HAP-1 (cell line): ENCODE data around the gene CYTH1.

Source experiments
- DNase-seq, 2 experiments: peaks; one replicate each; pipeline ENCODE4 v3.0.0-alpha.2; 2016 to 2020; ENCODE audit warnings: low spot score in 2 of 2
- H3K27me3 ChIP-seq: fragments of 250-450 bp; sonication (Bioruptor Pico); 2 replicates; pipeline ENCODE4 v1.5.1; 2020; ENCODE audit warnings: low read depth, mild to moderate bottlenecking, moderate library complexity
- H3K36me3 ChIP-seq: fragments of 250-450 bp; sonication (Bioruptor Pico); replicated peaks from 2 replicates; pipeline ENCODE4 v1.5.1; 2020; ENCODE audit warnings: mild to moderate bottlenecking
- H3K4me1 ChIP-seq: fragments of 250-450 bp; sonication (Bioruptor Pico); 2 replicates; pipeline ENCODE4 v1.5.1; 2020; ENCODE audit warnings: mild to moderate bottlenecking
- H3K4me3 ChIP-seq: fragments of 250-450 bp; sonication (Bioruptor Pico); 2 replicates; pipeline ENCODE4 v1.5.1; 2020; ENCODE audit warnings: mild to moderate bottlenecking, moderate library complexity
- H3K9me3 ChIP-seq: fragments of 250-450 bp; sonication (Bioruptor Pico); 2 replicates; pipeline ENCODE4 v1.5.1; 2020; ENCODE audit warnings: mild to moderate bottlenecking, moderate library complexity
- in situ Hi-C: fragments of 300-500 bp; cut with MboI; formaldehyde crosslinking; loops from 3 replicates; pipeline ENCODE4 v1.14.3; 2020; ENCODE audit warnings: low sequenced_read_pairs, inconsistent platforms, mixed read lengths

Gene CYTH1

GRCh38 chr17:78781893-78782304 is at the start of gene CYTH1:
CYTH1 (minus strand) TSS chr17:78782273; CDS start chr17:78782223, 50 bp downstream.
- Histone ChIP-seq H3K4me1 (peaks cover 8% of the 10 kb centered on the region), H3K36me3 (0 out of 2 replicates have a peak, but pooled peaks cover 2% of the 10 kb centered on the region), H3K9me3 (no peaks in the 10 kb centered on the region), H3K4me3 (peak within 1 kb of the TSS; percentile 57), H3K27me3 (no peaks in the 10 kb centered on the region)
- in situ Hi-C loops = no loop called here
- DNase-seq = no peak

GRCh38 chr17:78829477-78829876 is 47.4 kb upstream of the CYTH1 start:
- Histone ChIP-seq H3K4me3 (no peak overlapping the region), H3K9me3 (no peaks in the 10 kb centered on the region), H3K4me1 (no peaks in the 10 kb centered on the region), H3K27me3 (no peaks in the 10 kb centered on the region), H3K36me3 (peaks cover 93% of the 10 kb centered on the region)
- DNase-seq = no peak
- in situ Hi-C loops = no loop called here

- H3K27me3 ChIP-seq = no peaks in the 10 kb centered on the region
- H3K9me3 ChIP-seq = no peaks in the 10 kb centered on the region
- in situ Hi-C loops = no loop called here
- peaks cover 93% of the 10 kb centered on the region for H3K36me3 ChIP-seq
- no peak for DNase-seq
- no peaks in the 10 kb centered on the region for H3K4me1 ChIP-seq
- H3K4me3 ChIP-seq = no peak overlapping the region
Observed at GRCh38 chr17:78828470-78829185, 46.6 kb upstream of the CYTH1 start.

- Histone ChIP-seq H3K36me3 (peaks cover 91% of the 10 kb centered on the region), H3K27me3 (no peaks in the 10 kb centered on the region), H3K4me1 (no peaks in the 10 kb centered on the region), H3K9me3 (no peaks in the 10 kb centered on the region), H3K4me3 (no peak overlapping the region)
- in situ Hi-C loops = no loop called here
- DNase-seq = no peak
Observed at GRCh38 chr17:78826836-78827509, 44.9 kb upstream of the CYTH1 start.

GRCh38 chr17:78826421-78826820 is 44.3 kb upstream of the CYTH1 start:
- in situ Hi-C loops = no loop called here
- Histone ChIP-seq H3K4me1 (no peaks in the 10 kb centered on the region), H3K36me3 (peaks cover 93% of the 10 kb centered on the region), H3K4me3 (no peak overlapping the region), H3K9me3 (no peaks in the 10 kb centered on the region), H3K27me3 (no peaks in the 10 kb centered on the region)
- DNase-seq = no peak

GRCh38 chr17:78825696-78826095 is 43.6 kb upstream of the CYTH1 start:
- in situ Hi-C loops = no loop called here
- H3K36me3 ChIP-seq = peaks cover 93% of the 10 kb centered on the region
- H3K9me3 ChIP-seq = no peaks in the 10 kb centered on the region
- H3K4me1 ChIP-seq = no peaks in the 10 kb centered on the region
- no peak for DNase-seq
- H3K4me3 ChIP-seq = no peak overlapping the region
- H3K27me3 ChIP-seq = no peaks in the 10 kb centered on the region

GRCh38 chr17:78824240-78824639 is 42.2 kb upstream of the CYTH1 start:
- DNase-seq = no peak
- Histone ChIP-seq H3K4me3 (no peak overlapping the region), H3K4me1 (no peaks in the 10 kb centered on the region), H3K9me3 (no peaks in the 10 kb centered on the region), H3K27me3 (no peaks in the 10 kb centered on the region), H3K36me3 (peaks cover 93% of the 10 kb centered on the region)
- in situ Hi-C loops = no loop called here

- H3K36me3 ChIP-seq = peaks cover 93% of the 10 kb centered on the region
- no peaks in the 10 kb centered on the region for H3K9me3 ChIP-seq
- no peaks in the 10 kb centered on the region for H3K27me3 ChIP-seq
- in situ Hi-C loops = no loop called here
- H3K4me3 ChIP-seq = no peak overlapping the region
- no peaks in the 10 kb centered on the region for H3K4me1 ChIP-seq
- no peak for DNase-seq
Observed at GRCh38 chr17:78823282-78824046, 41.4 kb upstream of the CYTH1 start.

- Histone ChIP-seq H3K27me3 (no peaks in the 10 kb centered on the region), H3K4me3 (no peak overlapping the region), H3K9me3 (no peaks in the 10 kb centered on the region), H3K36me3 (peaks cover 93% of the 10 kb centered on the region), H3K4me1 (no peaks in the 10 kb centered on the region)
- in situ Hi-C loops = no loop called here
- no peak for DNase-seq
Observed at GRCh38 chr17:78822552-78822951, 40.5 kb upstream of the CYTH1 start.

GRCh38 chr17:78821961-78822360 is 39.9 kb upstream of the CYTH1 start:
- Histone ChIP-seq H3K36me3 (peaks cover 95% of the 10 kb centered on the region), H3K9me3 (no peaks in the 10 kb centered on the region), H3K4me3 (no peak overlapping the region), H3K4me1 (no peaks in the 10 kb centered on the region), H3K27me3 (no peaks in the 10 kb centered on the region)
- no peak for DNase-seq
- in situ Hi-C loops = no loop called here

- no peak overlapping the region for H3K4me3 ChIP-seq
- peaks cover 93% of the 10 kb centered on the region for H3K36me3 ChIP-seq
- in situ Hi-C loops = no loop called here
- no peaks in the 10 kb centered on the region for H3K27me3 ChIP-seq
- DNase-seq = no peak
- no peaks in the 10 kb centered on the region for H3K4me1 ChIP-seq
- H3K9me3 ChIP-seq = no peaks in the 10 kb centered on the region
Observed at GRCh38 chr17:78820841-78821240, 38.8 kb upstream of the CYTH1 start.

- DNase-seq = no peak
- H3K9me3 ChIP-seq = no peaks in the 10 kb centered on the region
- no peak overlapping the region for H3K4me3 ChIP-seq
- in situ Hi-C loops = no loop called here
- H3K27me3 ChIP-seq = no peaks in the 10 kb centered on the region
- H3K4me1 ChIP-seq = no peaks in the 10 kb centered on the region
- peaks cover 93% of the 10 kb centered on the region for H3K36me3 ChIP-seq
Observed at GRCh38 chr17:78819806-78820792, 38.0 kb upstream of the CYTH1 start.

- H3K4me3 ChIP-seq = no peak overlapping the region
- in situ Hi-C loops = no loop called here
- no peaks in the 10 kb centered on the region for H3K9me3 ChIP-seq
- peaks cover 93% of the 10 kb centered on the region for H3K36me3 ChIP-seq
- no peaks in the 10 kb centered on the region for H3K4me1 ChIP-seq
- no peaks in the 10 kb centered on the region for H3K27me3 ChIP-seq
- DNase-seq = no peak
Observed at GRCh38 chr17:78819402-78819801, 37.3 kb upstream of the CYTH1 start.
